Activated CD8-positive, alpha-beta memory T cell treated with anti-CD3 and anti-CD28 coated beads for 36 hours (primary cell): ENCODE measurements around the gene ZNF24. TPM values are rescaled to one million over a fixed set of nuclear protein-coding genes. Genes with fewer than 3 reads are reported as not detected.

Experiments
- CTCF ChIA-PET: fragments of 350-600 bp; sonication (Branson Sonifier 250); formaldehyde crosslinking; loops from one replicate; lab custom pipeline; 2021; ENCODE audit warnings: antibody characterized with exemption; lab: Charles Lee
- POLR2A ChIA-PET: fragments of 350-600 bp; sonication (Branson Sonifier 250); formaldehyde crosslinking; loops from one replicate; lab custom pipeline; 2021; ENCODE audit warnings: antibody characterized with exemption; lab: Charles Lee
- total RNA-seq, 2 experiments: library from RNA; stranded (reverse); gene quantifications; one replicate each; pipeline ENCODE4 v1.2.3, GENCODE V29; 2021

Gene ZNF24
- total RNA-seq, 2 experiments from 2014 or later = 47.7 to 48.8 TPM

GRCh38 chr18:35362531-35362930 lies 18.3 kb upstream of the ZNF24 start:
- CTCF ChIA-PET = interaction anchor here (1.0 to 1.2 kb wide), 3 partner anchors 12 to 24 kb away, joined by 3 to 4 read pairs (median 3); no protein-coding TSS in a partner anchor
- POLR2A ChIA-PET = no interaction called here

GRCh38 chr18:35361570-35362321 lies 17.5 kb upstream of the ZNF24 start:
- ChIA-PET CTCF (interaction anchor here (0.7 to 1.2 kb wide), 4 partner anchors 11 to 61 kb away, joined by 3 to 4 read pairs (median 3); no protein-coding TSS in a partner anchor), POLR2A (no interaction called here)

GRCh38 chr18:35355140-35355618 lies 11.0 kb upstream of the ZNF24 start:
- CTCF ChIA-PET = interaction anchor here (0.6 to 2.4 kb wide), 7 partner anchors 10 to 168 kb away, joined by 3 to 8 read pairs (median 3); partner anchors contain the start of gene ZNF397
- POLR2A ChIA-PET = no interaction called here

GRCh38 chr18:35352778-35353177 lies 8.6 kb upstream of the ZNF24 start:
- ChIA-PET POLR2A (no interaction called here), CTCF (interaction anchor here (0.6 kb wide), 1 partner anchor 123 kb away, joined by 3 read pairs; no protein-coding TSS in a partner anchor)

GRCh38 chr18:35352283-35352682 lies 8.1 kb upstream of the ZNF24 start:
- POLR2A ChIA-PET = no interaction called here
- CTCF ChIA-PET = interaction anchor here (0.6 kb wide), 1 partner anchor 123 kb away, joined by 3 read pairs; no protein-coding TSS in a partner anchor

DNA sequence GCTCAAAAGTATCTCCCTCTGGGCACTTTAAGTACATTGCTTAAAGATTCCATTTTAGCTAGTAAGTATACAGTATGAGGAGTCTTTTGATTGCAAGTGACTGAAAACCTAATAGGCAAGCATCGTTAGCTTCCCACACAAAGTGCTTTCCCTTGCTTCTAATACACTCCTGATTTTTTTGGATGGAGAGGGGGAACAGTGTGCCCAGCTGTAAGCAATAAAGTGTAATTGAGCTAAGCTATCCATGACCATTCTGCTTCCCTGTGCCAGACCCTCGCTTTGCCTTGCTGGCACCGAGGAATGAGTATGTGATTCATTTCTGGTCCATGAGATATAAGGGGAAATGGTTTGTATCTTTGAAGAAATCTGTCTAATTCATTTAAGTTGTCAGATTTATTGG lies 3.8 kb upstream of the ZNF24 start:
- ChIA-PET CTCF (no interaction called here), POLR2A (no interaction called here)

DNA sequence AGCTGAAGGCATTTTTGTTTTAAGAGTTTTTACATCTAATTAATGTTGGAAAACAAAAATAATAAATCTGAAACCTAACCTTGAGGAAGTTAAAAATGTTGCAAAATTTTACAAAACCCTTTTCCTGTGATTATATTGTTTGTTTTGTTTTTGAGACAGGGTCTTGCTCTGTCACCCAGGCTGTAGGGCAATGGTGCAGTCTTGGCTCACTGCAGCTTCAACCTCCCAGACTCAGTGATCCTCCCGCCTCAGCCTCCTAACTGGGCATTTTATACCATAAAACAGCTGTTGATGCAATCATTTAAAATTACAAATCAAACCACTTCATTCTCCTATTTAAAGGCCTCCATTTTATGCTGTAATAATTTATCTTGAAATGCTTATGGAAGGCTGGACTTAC lies 1.7 kb upstream of the ZNF24 start:
- ChIA-PET CTCF (interaction anchor here (1.6 kb wide), 1 partner anchor 9 kb away, joined by 4 read pairs; no protein-coding TSS in a partner anchor), POLR2A (interaction anchor here (1.6 kb wide), 1 partner anchor 105 kb away, joined by 6 read pairs; the partner anchor contains the start of gene ZNF397)

- POLR2A ChIA-PET = interaction anchor here (1.0 to 1.6 kb wide), 3 partner anchors 56 to 107 kb away, joined by 3 to 7 read pairs (median 6); partner anchors contain the start of genes ZNF397 and ZSCAN30
- CTCF ChIA-PET = interaction anchor here (1.6 kb wide), 1 partner anchor 10 kb away, joined by 4 read pairs; no protein-coding TSS in a partner anchor
These were observed 1.3 kb upstream of the ZNF24 start for GRCh38 chr18:35345460-35345921.

GRCh38 chr18:35344736-35345459 lies 678 bp upstream of the ZNF24 start:
- ChIA-PET POLR2A (interaction anchor here (1.0 to 1.6 kb wide), 5 partner anchors 55 to 106 kb away, joined by 3 to 7 read pairs (median 5); partner anchors contain the start of genes ZNF397 and ZSCAN30), CTCF (interaction anchor here (1.4 to 1.6 kb wide), 3 partner anchors 10 to 105 kb away, joined by 4 read pairs; no protein-coding TSS in a partner anchor)

- POLR2A ChIA-PET = interaction anchor here (1.0 to 1.2 kb wide), 3 partner anchors 76 to 314 kb away, joined by 3 to 5 read pairs (median 4); partner anchors contain the start of gene ZNF397
These were observed 708 bp downstream of the ZNF24 start for GRCh38 chr18:35343488-35343935.

GRCh38 chr18:35337286-35337685 lies 6.9 kb downstream of the ZNF24 start:
- POLR2A ChIA-PET = interaction anchor here (0.5 to 0.7 kb wide), 2 partner anchors 220 to 694 kb away, joined by 3 to 6 read pairs; no protein-coding TSS in a partner anchor
- CTCF ChIA-PET = interaction anchor here (0.7 kb wide), 1 partner anchor 1061 kb away, joined by 3 read pairs; no protein-coding TSS in a partner anchor

More at GRCh38 chr18:35343488-35343935, 708 bp downstream of the ZNF24 start:
- CTCF ChIA-PET = interaction anchor here (1.4 kb wide), 2 partner anchors 43 to 104 kb away, joined by 4 read pairs; no protein-coding TSS in a partner anchor

- ChIA-PET CTCF (no interaction called here), POLR2A (no interaction called here)
These were observed 8.4 kb downstream of the ZNF24 start for GRCh38 chr18:35335866-35336265.

- ChIA-PET POLR2A (no interaction called here), CTCF (no interaction called here)
These were observed 9.4 kb downstream of the ZNF24 start for GRCh38 chr18:35334821-35335220.

DNA sequence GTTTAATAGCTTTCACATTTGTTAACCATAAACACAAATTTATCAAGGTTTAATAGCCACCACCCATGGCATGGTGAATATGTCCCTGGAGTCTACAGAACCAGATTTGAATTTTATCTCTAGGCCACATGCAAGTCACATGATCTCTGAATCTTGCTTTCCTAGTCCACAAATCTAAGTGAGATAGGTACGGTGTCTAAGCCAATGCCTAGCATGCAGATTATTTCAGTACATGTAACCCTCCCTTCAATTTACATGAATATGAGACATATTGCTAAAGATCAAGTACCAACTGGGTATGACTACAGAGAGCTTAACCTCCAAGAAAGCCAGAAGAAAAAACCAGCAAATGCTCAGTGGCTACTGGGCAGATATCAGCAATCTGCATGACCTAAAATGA lies 10.0 kb downstream of the ZNF24 start:
- CTCF ChIA-PET = no interaction called here
- POLR2A ChIA-PET = no interaction called here

DNA sequence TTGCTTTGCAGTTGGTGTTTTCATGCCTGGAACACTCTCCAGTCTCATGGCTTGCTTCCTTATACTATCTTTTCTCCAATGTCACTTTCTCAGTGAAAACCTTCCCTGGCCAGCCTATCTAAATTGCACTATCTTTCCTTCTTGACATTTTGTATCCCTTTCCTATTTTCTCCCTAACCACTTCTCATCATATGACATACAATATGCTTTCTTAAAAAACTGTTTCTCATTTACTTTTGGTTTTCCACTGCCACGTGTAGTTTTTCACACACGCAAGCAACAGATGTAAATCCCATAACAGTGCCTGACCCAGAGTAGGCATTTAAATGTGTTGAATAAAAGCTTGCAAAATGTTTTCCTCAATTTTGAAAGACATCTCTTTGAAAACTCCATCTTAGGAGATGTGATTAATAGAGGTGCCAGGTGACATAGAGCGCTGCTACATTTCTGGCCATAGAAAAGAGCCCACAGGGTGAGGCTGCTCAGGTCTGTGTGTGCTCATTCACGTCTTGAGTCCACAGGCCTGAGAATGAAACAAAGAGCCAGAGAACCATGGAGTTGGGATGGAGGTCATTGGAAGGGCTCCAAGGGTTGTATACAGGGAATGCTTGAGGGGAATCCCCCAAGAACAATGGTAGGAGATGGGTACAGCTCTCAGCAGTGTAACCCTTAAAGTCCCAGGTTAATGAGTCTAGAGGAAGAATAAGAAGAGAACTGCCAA lies 12.7 kb downstream of the ZNF24 start:
- ChIA-PET CTCF (no interaction called here), POLR2A (no interaction called here)

GRCh38 chr18:35328868-35329267 lies 15.4 kb downstream of the ZNF24 start:
- CTCF ChIA-PET = no interaction called here
- POLR2A ChIA-PET = no interaction called here

DNA sequence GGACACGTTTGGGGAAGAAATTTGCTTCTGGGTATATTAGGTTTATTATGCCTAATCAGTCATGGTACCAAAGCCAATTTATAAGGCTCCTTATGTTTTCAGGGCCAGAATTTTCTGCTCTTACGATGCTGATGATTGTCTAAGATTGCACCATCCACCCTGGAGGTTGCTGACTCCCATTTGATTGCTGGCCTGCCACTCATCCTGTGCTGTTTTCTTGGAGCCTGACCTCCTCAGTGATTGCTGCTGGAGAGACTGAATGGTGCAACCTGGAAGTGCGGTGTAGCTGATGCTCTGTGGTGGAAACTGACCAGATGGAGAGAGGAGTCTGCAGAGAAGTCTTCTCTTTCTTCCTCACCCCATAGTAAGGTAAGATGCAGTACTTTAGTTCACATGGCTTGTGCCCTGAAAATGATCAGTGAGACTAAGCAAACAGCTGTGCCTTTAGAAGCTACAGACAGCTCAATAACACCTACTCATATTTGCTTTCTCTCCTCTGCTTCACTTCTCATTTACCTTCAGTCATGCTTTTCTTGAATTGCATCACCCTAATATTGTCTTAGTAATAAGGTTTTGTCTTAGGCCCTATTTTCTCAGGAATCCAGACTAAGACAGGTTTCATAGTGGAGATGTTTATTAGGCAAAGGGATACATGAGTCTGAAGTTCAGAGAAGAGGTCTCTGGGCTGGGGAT lies 17.4 kb downstream of the ZNF24 start:
- POLR2A ChIA-PET = no interaction called here
- CTCF ChIA-PET = no interaction called here
